Ovary (tissue), 9 donors: Measurements from ENCODE around the gene CCL20. TPM values are rescaled to one million over a fixed set of nuclear protein-coding genes. Genes with fewer than 3 reads are reported as not detected.

ENCODE experiments used
- DNase-seq, 5 donors: peaks; one replicate each; pipeline ENCODE4 v3.0.0-alpha.2; 2019 to 2020
- H3K27ac ChIP-seq, 2 donors: fragments of 200-600 bp; one replicate each; pipeline versions ENCODE4 v1.5.1 to v1.8.0; 2019 to 2022
- H3K27me3 ChIP-seq: fragments of 200-600 bp; one replicate; pipeline ENCODE4 v1.8.0; 2022
- H3K36me3 ChIP-seq: fragments of 200-600 bp; sonication (generic); one replicate; pipeline ENCODE4 v1.5.1; 2019
- H3K4me1 ChIP-seq: one replicate; pipeline ENCODE4 v1.8.1; 2013; ENCODE audit warnings: mild to moderate bottlenecking, moderate library complexity; ENCODE audit not compliant: insufficient read depth
- H3K4me3 ChIP-seq: fragments of 200-600 bp; sonication (generic); one replicate; pipeline ENCODE4 v1.5.1; 2017
- H3K9me3 ChIP-seq, 2 donors: fragments of 200-600 bp in 1 of 2; sonication (generic) in 1 of 2; one replicate each; pipeline versions ENCODE4 v1.5.1 to v1.8.1; 2013 to 2019; ENCODE audit warnings: mild to moderate bottlenecking in 1 of 2, moderate library complexity in 1 of 2
- EP300 ChIP-seq: sonication (generic); formaldehyde crosslinking; IDR thresholded peaks from one replicate; pipeline ENCODE4 v1.6.1; 2017; ENCODE audit warnings: antibody characterized with exemption
- POLR2A ChIP-seq: fragments of 450-650 bp; IDR thresholded peaks from one replicate; pipeline ENCODE4 v1.6.1; 2017; ENCODE audit warnings: antibody characterized with exemption, mild to moderate bottlenecking, moderate library complexity
- WGBS, 3 donors: extraction: QIAGEN DNeasy Blood & Tissue Kit in 1 of 3; methylation state at CpG; one replicate each; pipeline versions ENCODE4 v1.1.5 to v1.1.7; 2013 to 2017; 5-methylcytosine and 5-hydroxymethylcytosine counted together
- intact Hi-C, 4 donors: fragments of 100-400 bp; cut with DNase I; formaldehyde crosslinking; loops; one replicate each; pipeline versions ENCODE4 v1.11.0 to v1.15.1; 2022 to 2023
- polyA plus RNA-seq, 2 donors: library from polyadenylated mRNA; stranded (reverse); fragments of 200-250 nt in 1 of 2; fragments of 350-450 nt in 1 of 2; fragmentation: Illumina TruSeq in 1 of 2; extraction: RNeasy Lipid Tissue Mini Kit (QIAGEN cat#74804) in 1 of 2; gene quantifications; one replicate each; pipeline ENCODE4 v1.2.3, GENCODE V29; 2013 to 2014
- total RNA-seq, 7 donors: library from RNA; depleted of rRNA in 2 of 7; stranded (reverse); fragments of >200 nt in 2 of 7; fragmentation: NEBNext Ultra II Directional in 3 of 7; extraction: Animal tissue kit (Norgen Biotek cat#: 25700) in 3 of 7; gene quantifications; one replicate each; pipeline versions ENCODE4 v1.1.0 to v1.2.4, GENCODE V29; 2016 to 2023
- TF ChIP-seq, protein P1 (sequence below), 3 donors: fragments of 450-650 bp in 2 of 3; fragments of 200-600 bp in 1 of 3; IDR thresholded peaks; one replicate each; pipeline versions ENCODE4 v1.5.1 to v1.8.0; 2016 to 2022; ENCODE audit warnings: antibody characterized with exemption in 3 of 3, mild to moderate bottlenecking in 1 of 3
- donor health status: DM: no; HTN: no; CAD: no; lungs with moderate emphysema.
- donor health status: DM: no; HTN: no; CAD: no.
- donor health status: Bipolar disorder and iron deficiency.
- donor health status: DM: yes; HTN: yes; CAD: no.
- donor health status: DM: no; HTN: no; CAD: no.
- donor health status: DM: yes; HTN: yes; CAD: no.

Gene CCL20
- total and polyA plus RNA-seq, 9 donors: 0.43 to 6.4 (median 2.8) TPM; not detected in 5

DNA sequence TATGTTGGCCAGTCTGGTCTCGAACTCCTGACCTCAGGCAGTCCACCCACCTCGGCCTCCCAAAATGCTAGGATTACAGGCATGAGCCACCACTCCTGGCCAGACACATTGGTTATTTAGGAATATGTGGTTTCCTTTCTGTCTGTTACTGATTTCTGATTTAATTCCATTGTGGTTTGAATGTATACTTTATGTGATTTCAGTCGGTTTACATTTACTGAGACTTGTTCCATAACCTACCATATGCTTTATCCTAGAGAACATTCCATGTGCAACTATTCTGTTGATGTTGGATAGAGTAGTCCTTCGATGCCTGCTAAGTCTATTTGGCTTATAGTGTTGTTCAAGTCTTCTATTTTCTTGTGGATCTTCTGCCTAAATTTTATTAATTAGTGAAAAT, 1.6 kb upstream of the CCL20 start:
- no peak for DNase-seq
- Histone ChIP-seq H3K9me3 (no peaks in the 10 kb centered on the region), H3K36me3 (no peaks in the 10 kb centered on the region), H3K4me3 (no peak overlapping the region), H3K27ac (no peak overlapping the region), H3K4me1 (no peaks in the 10 kb centered on the region), H3K27me3 (no peaks in the 10 kb centered on the region)
- 73 to 84% (median 77%) methylated on average over 4 of the region's 4 CpGs for WGBS, 3 donors
- intact Hi-C loops: no loop called here
- TF ChIP-seq POLR2A (no peak), EP300 (no peak)
- TF ChIP-seq, protein P1, sequence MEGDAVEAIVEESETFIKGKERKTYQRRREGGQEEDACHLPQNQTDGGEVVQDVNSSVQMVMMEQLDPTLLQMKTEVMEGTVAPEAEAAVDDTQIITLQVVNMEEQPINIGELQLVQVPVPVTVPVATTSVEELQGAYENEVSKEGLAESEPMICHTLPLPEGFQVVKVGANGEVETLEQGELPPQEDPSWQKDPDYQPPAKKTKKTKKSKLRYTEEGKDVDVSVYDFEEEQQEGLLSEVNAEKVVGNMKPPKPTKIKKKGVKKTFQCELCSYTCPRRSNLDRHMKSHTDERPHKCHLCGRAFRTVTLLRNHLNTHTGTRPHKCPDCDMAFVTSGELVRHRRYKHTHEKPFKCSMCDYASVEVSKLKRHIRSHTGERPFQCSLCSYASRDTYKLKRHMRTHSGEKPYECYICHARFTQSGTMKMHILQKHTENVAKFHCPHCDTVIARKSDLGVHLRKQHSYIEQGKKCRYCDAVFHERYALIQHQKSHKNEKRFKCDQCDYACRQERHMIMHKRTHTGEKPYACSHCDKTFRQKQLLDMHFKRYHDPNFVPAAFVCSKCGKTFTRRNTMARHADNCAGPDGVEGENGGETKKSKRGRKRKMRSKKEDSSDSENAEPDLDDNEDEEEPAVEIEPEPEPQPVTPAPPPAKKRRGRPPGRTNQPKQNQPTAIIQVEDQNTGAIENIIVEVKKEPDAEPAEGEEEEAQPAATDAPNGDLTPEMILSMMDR (IDR thresholded peaks at IDR 0.05): no peak

DNA sequence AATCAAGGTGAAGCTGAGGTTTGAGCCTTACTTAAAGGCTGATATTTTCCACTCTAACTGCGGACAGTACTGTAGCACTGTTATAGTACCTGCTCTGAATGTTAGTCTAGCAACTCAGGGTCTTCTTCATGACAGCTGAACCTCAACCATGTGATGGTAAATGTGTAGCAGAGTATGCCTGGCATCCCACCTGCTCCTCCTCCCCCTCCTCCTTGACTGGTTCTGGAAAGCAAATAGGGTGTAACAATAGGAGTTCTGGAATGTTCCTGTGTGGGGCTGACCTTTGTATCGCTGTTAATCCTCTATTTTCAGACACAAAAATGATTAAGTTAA, 447 bp upstream of the CCL20 start:
- DNase-seq: no peak
- Histone ChIP-seq H3K4me1 (no peaks in the 10 kb centered on the region), H3K4me3 (no peak overlapping the region), H3K27me3 (no peaks in the 10 kb centered on the region), H3K36me3 (no peaks in the 10 kb centered on the region), H3K9me3 (no peaks in the 10 kb centered on the region), H3K27ac (no peak overlapping the region)
- no peak for TF ChIP-seq POLR2A
- no peak for TF ChIP-seq EP300
- TF ChIP-seq, protein P1 (IDR thresholded peaks at IDR 0.05): no peak
- WGBS, 3 donors: 77 to 82% (median 80%) methylated on average over 2 of the region's 2 CpGs
- intact Hi-C loops: no loop called here

DNA sequence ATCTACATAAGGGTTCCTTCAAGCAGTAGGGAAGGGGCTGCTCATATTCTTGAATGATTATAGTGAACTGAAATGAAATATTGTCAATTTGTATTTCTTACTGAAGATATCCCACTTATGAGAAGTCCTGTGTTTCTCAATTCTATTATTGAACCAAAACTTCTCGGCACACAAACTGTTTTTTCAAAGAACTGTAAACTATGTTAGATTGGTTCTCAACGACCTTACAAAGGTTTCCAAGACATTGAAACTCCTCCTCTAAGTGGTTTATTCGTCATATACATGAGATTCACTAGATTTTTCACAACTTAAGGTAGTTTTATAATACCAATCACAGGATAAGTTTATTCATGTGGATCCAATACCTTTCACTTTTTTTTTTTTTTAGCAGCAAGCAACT, 1.4 kb downstream of the CCL20 start:
- intact Hi-C loops: no loop called here
- Histone ChIP-seq H3K4me3 (no peak overlapping the region), H3K27me3 (no peaks in the 10 kb centered on the region), H3K9me3 (no peaks in the 10 kb centered on the region), H3K4me1 (no peaks in the 10 kb centered on the region), H3K36me3 (no peaks in the 10 kb centered on the region), H3K27ac (no peak overlapping the region)
- no peak for TF ChIP-seq EP300
- 26 to 56% (median 37%) methylated on average over 3 of the region's 3 CpGs for WGBS, 3 donors
- DNase-seq: no peak

DNA sequence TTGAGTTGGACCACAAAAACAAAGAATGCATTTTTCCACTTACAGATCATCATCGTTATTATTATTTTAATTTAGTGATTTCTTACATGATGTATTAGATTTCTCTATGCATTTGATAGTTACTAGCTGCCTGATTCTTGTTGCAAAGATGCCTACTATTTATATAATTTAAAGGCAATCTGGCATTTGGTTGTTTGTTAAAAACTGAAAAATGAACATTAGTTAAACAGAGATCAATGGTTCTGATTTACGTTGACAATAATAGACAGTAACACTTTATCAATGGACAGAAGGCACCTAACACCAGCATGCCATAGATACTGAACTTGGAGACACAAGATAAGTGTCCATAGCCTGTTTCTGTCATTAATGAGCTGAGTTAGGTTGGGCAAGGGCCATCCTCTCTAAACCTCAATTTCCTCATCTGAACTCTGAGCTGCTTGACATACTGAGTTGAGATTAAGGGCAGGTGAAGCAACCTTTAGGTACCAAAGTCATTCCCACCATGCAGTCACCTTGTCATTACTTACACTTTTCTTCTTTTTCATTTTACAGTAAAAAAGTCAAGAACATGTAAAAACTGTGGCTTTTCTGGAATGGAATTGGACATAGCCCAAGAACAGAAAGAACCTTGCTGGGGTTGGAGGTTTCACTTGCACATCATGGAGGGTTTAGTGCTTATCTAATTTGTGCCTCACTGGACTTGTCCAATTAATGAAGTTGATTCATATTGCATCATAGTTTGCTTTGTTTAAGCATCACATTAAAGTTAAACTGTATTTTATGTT, 3.1 kb downstream of the CCL20 start:
- Histone ChIP-seq H3K4me3 (no peak overlapping the region), H3K9me3 (no peaks in the 10 kb centered on the region), H3K4me1 (no peaks in the 10 kb centered on the region), H3K27ac (no peak overlapping the region), H3K36me3 (no peaks in the 10 kb centered on the region), H3K27me3 (no peaks in the 10 kb centered on the region)
- 91% methylated on average over 2 of the region's 2 CpGs for WGBS, 3 donors
- intact Hi-C loops: no loop called here
- DNase-seq: no peak
- TF ChIP-seq EP300: no peak
- TF ChIP-seq, protein P1 (IDR thresholded peaks at IDR 0.05): no peak
- no peak for TF ChIP-seq POLR2A

DNA sequence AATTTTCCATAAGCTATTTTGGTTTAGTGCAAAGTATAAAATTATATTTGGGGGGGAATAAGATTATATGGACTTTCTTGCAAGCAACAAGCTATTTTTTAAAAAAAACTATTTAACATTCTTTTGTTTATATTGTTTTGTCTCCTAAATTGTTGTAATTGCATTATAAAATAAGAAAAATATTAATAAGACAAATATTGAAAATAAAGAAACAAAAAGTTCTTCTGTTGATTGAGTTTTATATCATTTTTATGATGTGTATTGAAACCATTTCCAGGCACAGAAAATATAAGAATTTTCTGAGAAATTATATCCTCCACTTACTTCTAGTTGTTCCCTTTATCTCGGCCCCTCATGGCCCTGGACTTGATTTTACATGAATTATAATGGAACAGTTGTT, 3.7 kb downstream of the CCL20 start:
- TF ChIP-seq POLR2A (no peak), EP300 (no peak)
- TF ChIP-seq, protein P1 (IDR thresholded peaks at IDR 0.05): no peak
- H3K4me3 ChIP-seq: no peak overlapping the region
- no peaks in the 10 kb centered on the region for H3K36me3 ChIP-seq
- no peak for DNase-seq
- no peaks in the 10 kb centered on the region for H3K27me3 ChIP-seq
- no peak overlapping the region for H3K27ac ChIP-seq
- H3K9me3 ChIP-seq: no peaks in the 10 kb centered on the region
- 67 to 83% (median 79%) methylated on average over 1 of the region's 1 CpG for WGBS, 3 donors
- no peaks in the 10 kb centered on the region for H3K4me1 ChIP-seq
- intact Hi-C loops: no loop called here
